HEK293 (cell line): ENCODE measurements around the gene SLIT1.

Experiments used
- CTCF ChIP-seq: fragments of 450-650 bp; formaldehyde crosslinking; IDR thresholded peaks from 2 replicates; pipeline ENCODE4 v1.5.1; 2016; ENCODE audit warnings: missing biosample characterization, missing genetic modification characterization
- ZBTB7A ChIP-seq: fragments of 450-650 bp; formaldehyde crosslinking; IDR thresholded peaks from 2 replicates; pipeline ENCODE4 v1.5.1; 2016; ENCODE audit warnings: low read depth, missing biosample characterization, missing genetic modification characterization
- ZIC2 ChIP-seq: fragments of 450-650 bp; formaldehyde crosslinking; IDR thresholded peaks from 2 replicates; pipeline ENCODE4 v1.5.1; 2016; ENCODE audit warnings: missing biosample characterization, missing genetic modification characterization
- ZNF155 ChIP-seq: fragments of 450-650 bp; formaldehyde crosslinking; IDR thresholded peaks from 2 replicates; pipeline ENCODE4 v1.5.1; 2016; ENCODE audit warnings: missing biosample characterization, missing genetic modification characterization
- ZNF274 ChIP-seq, 2 experiments: fragments of 200-500 bp in 1 of 2; fragments of 450-650 bp in 1 of 2; sonication (Bioruptor generic) in 1 of 2; formaldehyde crosslinking in 1 of 2; IDR thresholded peaks; 2 replicates each; pipeline versions ENCODE4 v1.5.1 to v1.6.1; 2014 to 2016; ENCODE audit warnings: borderline replicate concordance in 1 of 2, inconsistent platforms in 1 of 2, low read length in 1 of 2, missing biosample characterization in 1 of 2, missing genetic modification characterization in 1 of 2
- ZNF362 ChIP-seq: fragments of 450-650 bp; formaldehyde crosslinking; IDR thresholded peaks from 2 replicates; pipeline ENCODE4 v1.5.1; 2016; ENCODE audit warnings: missing biosample characterization, missing genetic modification characterization
- ZNF670 ChIP-seq: fragments of 450-650 bp; formaldehyde crosslinking; IDR thresholded peaks from 2 replicates; pipeline ENCODE4 v1.5.1; 2016; ENCODE audit warnings: missing biosample characterization, missing genetic modification characterization, low read depth
- ZNF792 ChIP-seq: fragments of 450-650 bp; formaldehyde crosslinking; IDR thresholded peaks from 2 replicates; pipeline ENCODE4 v1.5.1; 2016; ENCODE audit warnings: missing biosample characterization, missing genetic modification characterization
- ZNF837 ChIP-seq: fragments of 450-650 bp; formaldehyde crosslinking; IDR thresholded peaks from 2 replicates; pipeline ENCODE4 v1.5.1; 2016; ENCODE audit warnings: missing biosample characterization, missing genetic modification characterization
- TF ChIP-seq, protein P1 (sequence below): fragments of 450-650 bp; formaldehyde crosslinking; IDR thresholded peaks from 2 replicates; pipeline ENCODE4 v1.5.1; 2017; ENCODE audit warnings: missing biosample characterization, missing genetic modification characterization

DNA sequence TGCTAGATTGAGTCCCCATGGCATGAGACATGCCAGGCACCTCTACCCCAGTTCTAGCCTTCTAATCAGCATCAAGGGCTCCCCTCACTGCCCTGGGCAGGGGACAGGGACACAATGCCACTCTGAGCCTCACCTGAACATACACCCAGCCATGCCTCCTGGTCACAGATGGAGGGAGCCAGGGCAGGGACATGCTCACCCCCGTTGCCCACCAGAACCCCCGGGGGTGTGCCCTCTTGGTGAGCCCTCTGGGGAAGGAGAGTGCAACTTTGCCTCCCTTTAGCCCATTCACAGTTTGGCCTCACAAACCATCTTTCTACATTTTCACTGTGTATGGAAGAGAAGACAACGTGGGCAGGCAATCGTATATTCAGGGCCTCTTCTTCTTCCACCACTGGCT lies 186.4 kb downstream of the SLIT1 start:
- TF ChIP-seq, protein P1, sequence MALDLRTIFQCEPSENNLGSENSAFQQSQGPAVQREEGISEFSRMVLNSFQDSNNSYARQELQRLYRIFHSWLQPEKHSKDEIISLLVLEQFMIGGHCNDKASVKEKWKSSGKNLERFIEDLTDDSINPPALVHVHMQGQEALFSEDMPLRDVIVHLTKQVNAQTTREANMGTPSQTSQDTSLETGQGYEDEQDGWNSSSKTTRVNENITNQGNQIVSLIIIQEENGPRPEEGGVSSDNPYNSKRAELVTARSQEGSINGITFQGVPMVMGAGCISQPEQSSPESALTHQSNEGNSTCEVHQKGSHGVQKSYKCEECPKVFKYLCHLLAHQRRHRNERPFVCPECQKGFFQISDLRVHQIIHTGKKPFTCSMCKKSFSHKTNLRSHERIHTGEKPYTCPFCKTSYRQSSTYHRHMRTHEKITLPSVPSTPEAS (tag by site-specific recombination) = no peak
- TF ChIP-seq CTCF (tag by site-specific recombination) (no peak), ZBTB7A (tag by site-specific recombination) (no peak), ZNF792 (no peak), ZIC2 (tag by site-specific recombination) (no peak), ZNF670 (no peak), ZNF155 (no peak), ZNF274 (IDR thresholded peaks at IDR 0.05; ENCODE audit: low read length) (no peak), ZNF274 (tag by site-specific recombination; IDR thresholded peaks at IDR 0.05; ENCODE audit: borderline replicate concordance) (no peak), ZNF837 (tag by site-specific recombination) (no peak), ZNF362 (tag by site-specific recombination) (no peak)
